K562 (cell line): ENCODE measurements around the gene RELA. TPM values are rescaled to one million over a fixed set of nuclear protein-coding genes. Genes with fewer than 3 reads are reported as not detected.

Source experiments
- ATAC-seq: fragments of 200-7000 bp; cut with Tn5 transposase; 3 replicates; pipeline ENCODE4 v1.9.1; 2020; ENCODE audit warnings: moderate library complexity
- BruUV-seq: library from RNA; stranded (reverse); fragments of 400-500 nt; replicated peaks from 2 replicates; lab custom pipeline; 2021; lab: Mats Ljungman, UMichigan
- CTCF ChIA-PET: fragments of 300-600 bp; formaldehyde crosslinking; extraction: SDS; loops from one replicate; lab custom pipeline; 2021; ENCODE audit warnings: low intra/inter-chr PET ratio; lab: Yijun Ruan, JAX
- POLR2A ChIA-PET: fragments of 300-600, 350-650 bp; sonication (Branson Sonifier 250); formaldehyde crosslinking; extraction: SDS; loops from one replicate; lab custom pipeline; 2021; ENCODE audit warnings: antibody characterized with exemption, inconsistent platforms; lab: Yijun Ruan, JAX
- DNase-seq, 4 experiments: peaks; one replicate each; pipeline versions ENCODE4 v3.0.0 to v3.0.0-alpha.2; 2011 to 2018; ENCODE audit warnings: low spot score in 3 of 4, mixed read lengths in 3 of 4; ENCODE audit errors: extremely low read depth in 1 of 4
- FAIRE-seq: peaks from 2 replicates; lab custom pipeline; 2011; peaks lifted over from hg19 to GRCh38; lab: Jason Lieb, UNC
- H2AFZ ChIP-seq: 2 replicates; pipeline ENCODE4 v1.6.0; 2011; ENCODE audit warnings: low read depth, low read length, control low read depth, inconsistent platforms
- H3K27ac ChIP-seq: fragments of 200-600 bp; 3 replicates; pipeline ENCODE4 v1.8.0; 2011; ENCODE audit warnings: low read depth, mild to moderate bottlenecking, control low read depth, inconsistent platforms, low read length, moderate library complexity, mixed read lengths; ENCODE audit errors: extremely low read depth
- H3K27me3 ChIP-seq, 2 experiments: fragments of 300-600 bp in 1 of 2; 2 replicates in 1 of 2; 3 replicates in 1 of 2; pipeline versions ENCODE4 v1.6.0 to v1.8.0; 2011; ENCODE audit warnings: inconsistent platforms in 2 of 2, low read length in 2 of 2, mild to moderate bottlenecking in 1 of 2, mixed read lengths in 1 of 2, moderate library complexity in 1 of 2; ENCODE audit not compliant: control insufficient read depth in 2 of 2, insufficient read depth in 2 of 2
- H3K36me3 ChIP-seq: fragments of 300-600 bp; 3 replicates; pipeline ENCODE4 v1.8.0; 2011; ENCODE audit warnings: mild to moderate bottlenecking, low read length, inconsistent platforms; ENCODE audit not compliant: control insufficient read depth, insufficient read depth
- H3K4me1 ChIP-seq, 2 experiments: fragments of 200-600 bp in 1 of 2; replicated peaks in 1 of 2; 2 replicates in 1 of 2; 3 replicates in 1 of 2; pipeline versions ENCODE4 v1.5.1 to v1.8.0; 2011; ENCODE audit warnings: inconsistent platforms in 2 of 2, low read length in 2 of 2, mild to moderate bottlenecking in 1 of 2, mixed read lengths in 1 of 2, moderate library complexity in 1 of 2; ENCODE audit not compliant: control insufficient read depth in 2 of 2, insufficient read depth in 2 of 2
- H3K4me2 ChIP-seq: 2 replicates; pipeline ENCODE4 v1.6.1; 2011; ENCODE audit warnings: low read length, control low read depth, inconsistent platforms, mixed read lengths; ENCODE audit not compliant: insufficient read depth
- H3K4me3 ChIP-seq: fragments of 200-600 bp; sonication (generic), shearing (Covaris generic); 2 replicates; pipeline ENCODE4 v1.5.1; 2016; ENCODE audit warnings: control low read depth, inconsistent platforms
- H3K79me2 ChIP-seq: fragments of 200-600 bp; 3 replicates; pipeline ENCODE4 v1.8.0; 2011; ENCODE audit warnings: low read length, inconsistent platforms; ENCODE audit not compliant: control insufficient read depth, insufficient read depth
- H3K9ac ChIP-seq, 2 experiments: 2 replicates each; pipeline versions ENCODE4 v1.6.0 to v1.6.1; 2011; ENCODE audit warnings: low read depth in 2 of 2, low read length in 2 of 2, control low read depth in 1 of 2, inconsistent platforms in 1 of 2, mild to moderate bottlenecking in 1 of 2, mixed read lengths in 1 of 2; ENCODE audit not compliant: insufficient read depth in 1 of 2
- H3K9me1 ChIP-seq: one replicate; pipeline ENCODE4 v1.6.0; 2011; ENCODE audit warnings: inconsistent platforms, mild to moderate bottlenecking, low read length, moderate library complexity; ENCODE audit not compliant: control insufficient read depth, insufficient read depth
- H3K9me3 ChIP-seq: replicated peaks from 2 replicates; pipeline ENCODE4 v1.5.1; 2011; ENCODE audit warnings: low read depth, low read length, inconsistent platforms; ENCODE audit not compliant: control insufficient read depth, insufficient read depth
- H4K20me1 ChIP-seq: replicated peaks from 2 replicates; pipeline ENCODE4 v1.6.1; 2011; ENCODE audit warnings: low read length, inconsistent platforms, mixed read lengths; ENCODE audit not compliant: control insufficient read depth, insufficient read depth
- CBFB ChIP-seq: sonication (generic); formaldehyde crosslinking; IDR thresholded peaks from 2 replicates; pipeline ENCODE4 v1.4.0; 2020; ENCODE audit warnings: mild to moderate bottlenecking, missing genetic modification reagents
- CBX2 ChIP-seq: fragments of 200-600 bp; sonication (generic); IDR thresholded peaks from one replicate; pipeline ENCODE4 v1.6.1; 2012; ENCODE audit warnings: mild to moderate bottlenecking, low read length, inconsistent platforms; ENCODE audit not compliant: insufficient read depth, poor library complexity, severe bottlenecking
- ETV1 ChIP-seq: fragments of 450-650 bp; conservative IDR thresholded peaks from 2 replicates; pipeline ENCODE4 v1.6.1; 2016; ENCODE audit warnings: missing genetic modification characterization, control low read depth, low read depth, missing compliant biosample characterization
- FUS ChIP-seq: fragments of 200-400 bp; formaldehyde crosslinking; optimal IDR thresholded peaks from 2 replicates; pipeline ENCODE3; 2017; ENCODE audit warnings: low read depth, low read length
- GABPB1 ChIP-seq: sonication (generic); formaldehyde crosslinking; IDR thresholded peaks from 2 replicates; pipeline ENCODE4 v1.8.0; 2022; ENCODE audit warnings: mild to moderate bottlenecking, missing genetic modification reagents
- RB1 ChIP-seq: fragments of 450-650 bp; IDR thresholded peaks from 2 replicates; pipeline ENCODE4 v1.6.1; 2017; ENCODE audit warnings: low read depth, mild to moderate bottlenecking
- STAT5B ChIP-seq: fragments of 250-450 bp; sonication (Bioruptor Pico); IDR thresholded peaks from 2 replicates; pipeline ENCODE4 v1.8.0; 2021; ENCODE audit warnings: mild to moderate bottlenecking, inconsistent platforms
- TEAD1 ChIP-seq, 2 experiments: fragments of 450-650 bp in 1 of 2; sonication (generic) in 1 of 2; formaldehyde crosslinking; IDR thresholded peaks; 2 replicates each; pipeline versions ENCODE4 v1.4.0 to v1.8.0; 2020 to 2022; ENCODE audit warnings: mild to moderate bottlenecking in 2 of 2, missing genetic modification reagents in 1 of 2
- ZNF184 ChIP-seq: sonication (generic); formaldehyde crosslinking; IDR thresholded peaks from 2 replicates; pipeline ENCODE4 v1.5.0; 2020; ENCODE audit warnings: missing genetic modification reagents
- WGBS: fragments of 100-300 bp; shearing (Covaris generic); methylation state at CpG from one replicate; pipeline ENCODE4 v1.1.6; 2016; ENCODE audit warnings: low coverage, mixed read lengths; ENCODE audit not compliant: insufficient coverage; ENCODE audit errors: missing lambda C conversion rate; 5-methylcytosine and 5-hydroxymethylcytosine counted together
- in situ Hi-C: fragments of 300-500 bp; cut with MboI; formaldehyde crosslinking; loops from 4 replicates; pipeline ENCODE4 v1.15.0; 2018; ENCODE audit warnings: inconsistent platforms, mixed read lengths
- intact Hi-C: fragments of 100-400 bp; cut with micrococcal nuclease; formaldehyde crosslinking; loops from 2 replicates; pipeline ENCODE4 v1.14.2; 2022
- polyA plus RNA-seq, 8 experiments: library from polyadenylated mRNA; depleted of rRNA in 4 of 8; stranded (reverse) in 5 of 8; unstranded in 3 of 8; fragments of >200 nt; fragmentation: Nextera tagmentation in 2 of 8; fragmentation: Illumina TruSeq in 1 of 8; extraction: Ambion mirVana in 2 of 8; extraction: Trizol in 1 of 8; gene quantifications; 2 replicates each; pipeline versions ENCODE4 v1.2.1 to v1.2.3, GENCODE V29; 2011 to 2014; ENCODE audit warnings: inconsistent platforms in 1 of 8, missing spikeins in 1 of 8
- total RNA-seq, 7 experiments: library from RNA; depleted of rRNA in 6 of 7; stranded (reverse); fragments of >200 nt in 6 of 7; fragmentation: Illumina TruSeq in 2 of 7; extraction: Trizol in 2 of 7; gene quantifications; 2 replicates each; pipeline versions ENCODE4 v1.2.1 to v1.2.3, GENCODE V29; 2011 to 2021; ENCODE audit warnings: low replicate concordance in 1 of 7
- TF ChIP-seq, protein P1 (sequence below): IDR thresholded peaks from 3 replicates; pipeline ENCODE4 v1.6.1; 2011; ENCODE audit warnings: borderline replicate concordance, mild to moderate bottlenecking, moderate library complexity; ENCODE audit not compliant: insufficient read length; ENCODE audit errors: extremely low read depth

The RELA gene
- total and polyA plus RNA-seq, 9 of the 15 experiments (the other 6 are each of a cell fraction or from before 2014, with no cell fraction given) = 6.0 to 67.4 (median 20.6) TPM

DNA sequence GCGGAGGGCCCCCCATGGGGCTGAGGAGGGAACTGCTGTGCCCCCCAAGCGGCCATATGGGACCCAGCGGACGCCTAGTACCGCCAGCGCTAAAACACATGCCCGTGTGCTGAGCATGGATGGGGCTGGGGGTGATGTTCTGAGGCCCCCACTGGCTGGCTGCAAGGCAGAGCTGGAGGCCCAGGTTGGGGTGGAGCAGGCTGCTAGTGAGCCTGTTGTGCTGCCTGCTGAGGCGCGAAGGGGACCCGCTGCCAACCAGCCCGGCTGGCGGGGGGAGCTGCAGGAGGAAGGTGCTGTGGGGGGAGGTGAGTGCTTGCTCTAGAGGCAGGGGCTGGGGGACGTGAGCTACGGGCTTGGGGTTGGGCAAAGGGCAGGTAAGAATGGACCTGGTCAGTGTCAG is 44.0 kb downstream of the RELA start:
- intact Hi-C loops = no loop called here
- no peak for FAIRE-seq
- no peak for TF ChIP-seq CBX2
- no peak for TF ChIP-seq STAT5B
- no peak for TF ChIP-seq RB1
- TF ChIP-seq, protein P1, sequence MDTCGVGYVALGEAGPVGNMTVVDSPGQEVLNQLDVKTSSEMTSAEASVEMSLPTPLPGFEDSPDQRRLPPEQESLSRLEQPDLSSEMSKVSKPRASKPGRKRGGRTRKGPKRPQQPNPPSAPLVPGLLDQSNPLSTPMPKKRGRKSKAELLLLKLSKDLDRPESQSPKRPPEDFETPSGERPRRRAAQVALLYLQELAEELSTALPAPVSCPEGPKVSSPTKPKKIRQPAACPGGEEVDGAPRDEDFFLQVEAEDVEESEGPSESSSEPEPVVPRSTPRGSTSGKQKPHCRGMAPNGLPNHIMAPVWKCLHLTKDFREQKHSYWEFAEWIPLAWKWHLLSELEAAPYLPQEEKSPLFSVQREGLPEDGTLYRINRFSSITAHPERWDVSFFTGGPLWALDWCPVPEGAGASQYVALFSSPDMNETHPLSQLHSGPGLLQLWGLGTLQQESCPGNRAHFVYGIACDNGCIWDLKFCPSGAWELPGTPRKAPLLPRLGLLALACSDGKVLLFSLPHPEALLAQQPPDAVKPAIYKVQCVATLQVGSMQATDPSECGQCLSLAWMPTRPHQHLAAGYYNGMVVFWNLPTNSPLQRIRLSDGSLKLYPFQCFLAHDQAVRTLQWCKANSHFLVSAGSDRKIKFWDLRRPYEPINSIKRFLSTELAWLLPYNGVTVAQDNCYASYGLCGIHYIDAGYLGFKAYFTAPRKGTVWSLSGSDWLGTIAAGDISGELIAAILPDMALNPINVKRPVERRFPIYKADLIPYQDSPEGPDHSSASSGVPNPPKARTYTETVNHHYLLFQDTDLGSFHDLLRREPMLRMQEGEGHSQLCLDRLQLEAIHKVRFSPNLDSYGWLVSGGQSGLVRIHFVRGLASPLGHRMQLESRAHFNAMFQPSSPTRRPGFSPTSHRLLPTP = no peak
- TF ChIP-seq TEAD1 (CRISPR knock-in tag; IDR thresholded peaks at IDR 0.05) = no peak
- no peak for TF ChIP-seq ZNF184 (CRISPR knock-in tag)
- no peak for TF ChIP-seq ETV1 (tag)
- TF ChIP-seq CBFB = no peak
- no peak for TF ChIP-seq GABPB1
- TF ChIP-seq FUS = no peak
- TF ChIP-seq, all 486 proteins: peak for 0
- H3K36me3 ChIP-seq = peaks cover 65% of the 10 kb centered on the region; the same call in 2 of the 3 replicates
- no peaks in the 10 kb centered on the region; the same call in 1 of the 2 replicates for H4K20me1 ChIP-seq
- no peak overlapping the region for H2AFZ ChIP-seq
- POLR2A ChIA-PET = interaction anchor here (0.6 to 0.9 kb wide), 3 partner anchors 12 to 59 kb away, joined by 3 to 4 read pairs (median 3); no protein-coding TSS in a partner anchor
- no peak for ATAC-seq
- no peaks in the 10 kb centered on the region for H3K27me3 ChIP-seq
- no peaks in the 10 kb centered on the region for H3K9me1 ChIP-seq
- no TSS peak for BruUV-seq
- H3K9me3 ChIP-seq = no peaks in the 10 kb centered on the region
- H3K4me3 ChIP-seq = no peak overlapping the region
- in situ Hi-C loops = no loop called here
- H3K4me2 ChIP-seq = no peak overlapping the region
- CTCF ChIA-PET = no interaction called here
- H3K9ac ChIP-seq = no peak overlapping the region
- peaks cover 6 to 49% of the 10 kb centered on the region in 2 experiments; a peak in 3 of 5 replicates for H3K4me1 ChIP-seq
- peaks cover 37% of the 10 kb centered on the region for H3K79me2 ChIP-seq
- H3K27ac ChIP-seq = no peak overlapping the region
- WGBS = 92% methylated on average over 14 of the region's 14 CpGs
- no peak for DNase-seq
